Measurements from ENCODE around the gene ITPKC.

GRCh38 chr19:40723661-40724254 lies 6.8 kb downstream of the ITPKC start:
- TF ChIP-seq CTCF (IDR thresholded peaks at IDR 0.05; ENCODE audit: low read depth, low read length) (no peak), POLR2A (IDR thresholded peaks at IDR 0.05; ENCODE audit: extremely low read depth, insufficient read length) (no peak), MAX (IDR thresholded peaks at IDR 0.05; ENCODE audit: low read depth, low read length) (no peak)
